H1 (cell line): ENCODE results near the gene PIK3R3. TPM values are rescaled to one million over a fixed set of nuclear protein-coding genes. Genes with fewer than 3 reads are reported as not detected.

Source experiments
- CTCF ChIA-PET: fragments of 300-600 bp; sonication (Branson Sonifier 250); formaldehyde crosslinking; loops from one replicate; lab custom pipeline; 2021; ENCODE audit not compliant: partially characterized antibody; lab: Charles Lee
- POLR2A ChIA-PET: fragments of 300-600 bp; sonication (Branson Sonifier 250); formaldehyde crosslinking; loops from one replicate; lab custom pipeline; 2021; ENCODE audit warnings: inconsistent platforms; ENCODE audit not compliant: partially characterized antibody; lab: Charles Lee
- DNase-seq, 2 experiments: peaks; one replicate each; pipeline versions ENCODE4 v3.0.0 to v3.0.0-alpha.2; 2010 to 2022; ENCODE audit warnings: low spot score in 2 of 2, low read depth in 1 of 2, mixed read lengths in 1 of 2
- FAIRE-seq: peaks from 2 replicates; lab custom pipeline; 2011; peaks lifted over from hg19 to GRCh38; lab: Jason Lieb, UNC
- H2AFZ ChIP-seq: 2 replicates; pipeline ENCODE4 v1.8.1; 2012; ENCODE audit warnings: low read length, inconsistent platforms
- H2AK5ac ChIP-seq: 2 replicates; pipeline ENCODE4 v1.6.1; 2013; ENCODE audit warnings: low read depth, low read length
- H2BK120ac ChIP-seq: replicated peaks from 2 replicates; pipeline ENCODE3; 2013; ENCODE audit warnings: low read depth, low read length, inconsistent platforms
- H2BK12ac ChIP-seq: 2 replicates; pipeline ENCODE4 v1.6.1; 2013; ENCODE audit warnings: low read depth, low read length
- H2BK15ac ChIP-seq: 2 replicates; pipeline ENCODE4 v1.6.1; 2013; ENCODE audit warnings: low read length
- H2BK20ac ChIP-seq: 2 replicates; pipeline ENCODE4 v1.6.1; 2013; ENCODE audit warnings: low read length
- H2BK5ac ChIP-seq: 2 replicates; pipeline ENCODE4 v1.6.1; 2013; ENCODE audit warnings: low read depth, low read length
- H3K14ac ChIP-seq: 2 replicates; pipeline ENCODE4 v1.6.1; 2013; ENCODE audit warnings: inconsistent platforms; ENCODE audit not compliant: insufficient read length
- H3K18ac ChIP-seq: 2 replicates; pipeline ENCODE4 v1.6.1; 2013; ENCODE audit warnings: low read length; ENCODE audit errors: extremely low read depth
- H3K23ac ChIP-seq: 2 replicates; pipeline ENCODE4 v1.6.1; 2013; ENCODE audit warnings: inconsistent platforms; ENCODE audit not compliant: insufficient read length
- H3K23me2 ChIP-seq: 2 replicates; pipeline ENCODE4 v1.6.1; 2013; ENCODE audit warnings: low read depth, low read length
- H3K27ac ChIP-seq: 2 replicates; pipeline ENCODE4 v1.6.1; 2011; ENCODE audit warnings: low read depth, low read length, inconsistent platforms
- H3K27me3 ChIP-seq, 4 experiments: replicated peaks in 1 of 4; 1 replicate in 1 of 4; 2 replicates in 3 of 4; pipeline versions ENCODE4 v1.6.1 to v1.8.1; 2011 to 2013; ENCODE audit warnings: low read length in 3 of 4, mild to moderate bottlenecking in 3 of 4, inconsistent platforms in 2 of 4, mixed read lengths in 2 of 4, moderate library complexity in 1 of 4; ENCODE audit not compliant: control insufficient read depth in 3 of 4, insufficient read depth in 3 of 4; ENCODE audit errors: extremely low read depth in 1 of 4
- H3K36me3 ChIP-seq, 4 experiments: 2 replicates each; pipeline versions ENCODE4 v1.6.1 to v1.8.1; 2011 to 2013; ENCODE audit warnings: mild to moderate bottlenecking in 4 of 4, low read length in 3 of 4, moderate library complexity in 2 of 4, control low read depth in 1 of 4, inconsistent platforms in 1 of 4; ENCODE audit not compliant: insufficient read depth in 4 of 4, control insufficient read depth in 2 of 4
- H3K4ac ChIP-seq: replicated peaks from 2 replicates; pipeline ENCODE3; 2013; ENCODE audit warnings: low read length, low read depth, mixed read lengths, inconsistent platforms; ENCODE audit not compliant: insufficient read length
- H3K4me1 ChIP-seq, 4 experiments: replicated peaks in 1 of 4; 1 replicate in 1 of 4; 2 replicates in 3 of 4; pipeline versions ENCODE4 v1.6.1 to v1.8.1; 2011 to 2013; ENCODE audit warnings: low read length in 3 of 4, inconsistent platforms in 2 of 4, mixed read lengths in 1 of 4; ENCODE audit not compliant: insufficient read depth in 4 of 4, control insufficient read depth in 3 of 4
- H3K4me2 ChIP-seq, 2 experiments: 2 replicates each; pipeline versions ENCODE4 v1.6.1 to v1.8.1; 2011 to 2013; ENCODE audit warnings: low read depth in 2 of 2, low read length in 2 of 2, control low read depth in 1 of 2, inconsistent platforms in 1 of 2, mild to moderate bottlenecking in 1 of 2; ENCODE audit not compliant: insufficient read depth in 1 of 2
- H3K4me3 ChIP-seq, 4 experiments: fragments of 200-600, 300-600 bp in 1 of 4; sonication (generic), shearing (Covaris generic), sonication (Bioruptor Twin) in 1 of 4; 2 replicates each; pipeline versions ENCODE4 v1.5.1 to v1.8.1; 2011 to 2016; ENCODE audit warnings: low read length in 4 of 4, low read depth in 3 of 4, control low read depth in 2 of 4, inconsistent platforms in 2 of 4, mild to moderate bottlenecking in 2 of 4, mixed read lengths in 1 of 4, moderate library complexity in 1 of 4; ENCODE audit not compliant: insufficient read depth in 2 of 4; ENCODE audit errors: extremely low read depth in 1 of 4
- H3K56ac ChIP-seq: replicated peaks from 2 replicates; pipeline ENCODE3; 2013; ENCODE audit warnings: low read depth, mild to moderate bottlenecking, mixed read lengths, low read length, inconsistent platforms; ENCODE audit not compliant: insufficient read length
- H3K79me1 ChIP-seq: 2 replicates; pipeline ENCODE4 v1.6.1; 2013; ENCODE audit warnings: low read depth, low read length, control low read depth
- H3K79me2 ChIP-seq, 2 experiments: 2 replicates each; pipeline versions ENCODE4 v1.6.1 to v1.8.1; 2012 to 2013; ENCODE audit warnings: low read length in 2 of 2, mild to moderate bottlenecking in 2 of 2, inconsistent platforms in 1 of 2; ENCODE audit not compliant: insufficient read depth in 2 of 2, control insufficient read depth in 1 of 2
- H3K9ac ChIP-seq, 4 experiments: replicated peaks in 1 of 4; 1 replicate in 1 of 4; 2 replicates in 3 of 4; pipeline versions ENCODE4 v1.6.1 to v1.8.1; 2011 to 2013; ENCODE audit warnings: low read depth in 3 of 4, low read length in 3 of 4, control low read depth in 2 of 4, mild to moderate bottlenecking in 2 of 4, moderate library complexity in 2 of 4, inconsistent platforms in 1 of 4; ENCODE audit errors: extremely low read depth in 1 of 4
- H3K9me3 ChIP-seq, 2 experiments: 2 replicates each; pipeline versions ENCODE4 v1.6.1 to v1.8.1; 2012 to 2013; ENCODE audit warnings: mild to moderate bottlenecking in 2 of 2, moderate library complexity in 2 of 2, control low read depth in 1 of 2, inconsistent platforms in 1 of 2, low read depth in 1 of 2, low read length in 1 of 2, mixed read lengths in 1 of 2; ENCODE audit not compliant: insufficient read depth in 2 of 2
- H4K20me1 ChIP-seq, 2 experiments: replicated peaks in 1 of 2; 2 replicates each; pipeline versions ENCODE3 to v1.8.1; 2011 to 2013; ENCODE audit warnings: inconsistent platforms in 2 of 2, low read length in 2 of 2, mild to moderate bottlenecking in 1 of 2; ENCODE audit not compliant: insufficient read depth in 2 of 2, control insufficient read depth in 1 of 2
- H4K5ac ChIP-seq: 2 replicates; pipeline ENCODE4 v1.6.1; 2013; ENCODE audit warnings: low read length, low read depth, mixed read lengths, inconsistent platforms; ENCODE audit not compliant: insufficient read length
- H4K8ac ChIP-seq: 2 replicates; pipeline ENCODE4 v1.8.0; 2013; ENCODE audit warnings: mild to moderate bottlenecking, moderate library complexity, low read length, inconsistent platforms; ENCODE audit not compliant: insufficient read depth; ENCODE audit errors: extremely low read depth
- H4K91ac ChIP-seq: replicated peaks from 2 replicates; pipeline ENCODE3; 2013; ENCODE audit warnings: low read length, mixed read lengths, inconsistent platforms; ENCODE audit not compliant: insufficient read length
- BACH1 ChIP-seq: IDR thresholded peaks from 2 replicates; pipeline ENCODE4 v1.6.1; 2012; ENCODE audit warnings: low read length, improper control_type of control experiment
- CHD1 ChIP-seq: IDR thresholded peaks from 2 replicates; pipeline ENCODE4 v1.6.1; 2012; ENCODE audit warnings: low read depth, low read length, improper control_type of control experiment
- CTCF ChIP-seq, 3 experiments: IDR thresholded peaks; 1 replicate in 2 of 3; 2 replicates in 1 of 3; pipeline versions ENCODE4 v1.5.1 to v1.6.1; 2011; ENCODE audit warnings: low read length in 3 of 3, mild to moderate bottlenecking in 3 of 3, inconsistent platforms in 2 of 3, low read depth in 1 of 3, moderate library complexity in 1 of 3; ENCODE audit not compliant: insufficient read depth in 1 of 3; ENCODE audit errors: control extremely low read depth in 1 of 3
- HDAC6 ChIP-seq: IDR thresholded peaks from one replicate; pipeline ENCODE4 v1.7.1; 2012; ENCODE audit warnings: low read depth, mild to moderate bottlenecking, inconsistent platforms, low read length, moderate library complexity
- KDM1A ChIP-seq: fragments of 200-600, 300-600 bp; sonication (generic); IDR thresholded peaks from 2 replicates; pipeline ENCODE4 v1.7.1; 2016; ENCODE audit warnings: mild to moderate bottlenecking, low read length, borderline replicate concordance
- NRF1 ChIP-seq: IDR thresholded peaks from 2 replicates; pipeline ENCODE4 v1.6.1; 2011; ENCODE audit warnings: mild to moderate bottlenecking, low read depth, low read length, improper control_type of control experiment
- SAP30 ChIP-seq: fragments of 300-600 bp; sonication (generic); IDR thresholded peaks from 2 replicates; pipeline ENCODE4 v1.7.1; 2012; ENCODE audit warnings: low read length, moderate library complexity, mild to moderate bottlenecking, inconsistent platforms; ENCODE audit not compliant: insufficient read depth, insufficient replicate concordance
- SIRT6 ChIP-seq: IDR thresholded peaks from one replicate; pipeline ENCODE4 v1.7.1; 2012; ENCODE audit warnings: low read length, inconsistent platforms
- SIX5 ChIP-seq: IDR thresholded peaks from 2 replicates; pipeline ENCODE4 v1.6.1; 2011; ENCODE audit warnings: mild to moderate bottlenecking, low read depth, low read length
- SP1 ChIP-seq: IDR thresholded peaks from 2 replicates; pipeline ENCODE4 v1.6.1; 2011; ENCODE audit warnings: low read depth, low read length
- SUZ12 ChIP-seq: fragments of 200-600 bp; sonication (generic); IDR thresholded peaks from 2 replicates; pipeline ENCODE4 v1.6.1; 2012; ENCODE audit warnings: mild to moderate bottlenecking, inconsistent platforms, low read length, moderate library complexity, mixed read lengths
- TAF1 ChIP-seq: IDR thresholded peaks from 2 replicates; pipeline ENCODE4 v1.6.1; 2011; ENCODE audit warnings: mild to moderate bottlenecking, low read depth, low read length
- TEAD4 ChIP-seq: IDR thresholded peaks from 2 replicates; pipeline ENCODE4 v1.6.1; 2012; ENCODE audit warnings: low read depth, low read length, inconsistent platforms, mixed read lengths
- WGBS, 2 experiments: shearing (Covaris generic) in 1 of 2; methylation state at CpG; one replicate each; pipeline versions ENCODE4 v1.1.6 to v1.1.7; 2013 to 2015; ENCODE audit warnings: low lambda C conversion rate in 2 of 2, mixed read lengths in 2 of 2, inconsistent platforms in 1 of 2, low coverage in 1 of 2, missing lambda C conversion rate in 1 of 2; ENCODE audit not compliant: insufficient replicate concordance in 2 of 2, insufficient coverage in 1 of 2, insufficient read length in 1 of 2; ENCODE audit errors: extremely low coverage in 1 of 2, missing lambda C conversion rate in 1 of 2; 5-methylcytosine and 5-hydroxymethylcytosine counted together
- polyA plus RNA-seq, 7 experiments: library from polyadenylated mRNA; depleted of rRNA in 3 of 7; stranded (reverse) in 5 of 7; unstranded in 2 of 7; fragments of >200 nt in 5 of 7; fragments of 200-250 nt in 2 of 7; gene quantifications; 1 replicate in 5 of 7; 2 replicates in 1 of 7; 4 replicates in 1 of 7; pipeline versions ENCODE4 v1.2.1 to v1.2.3, GENCODE V29; 2011 to 2013; ENCODE audit warnings: missing spikeins in 2 of 7, mixed read lengths in 2 of 7
- total RNA-seq: library from RNA; stranded (reverse); fragmentation: NEBNext Ultra II Directional; extraction: Animal tissue kit (Norgen Biotek cat#: 25700); gene quantifications from 2 replicates; pipeline ENCODE4 v1.2.1, GENCODE V29; 2021

Gene PIK3R3
- total and polyA plus RNA-seq, 2 of the 8 experiments (the other 6 are each of a cell fraction or from before 2014, with no cell fraction given): 5.3 to 13.6 TPM

GRCh38 chr1:46004492-46004891 lies 127.9 kb downstream of the PIK3R3 start:
- H3K36me3 ChIP-seq: peaks cover 4 to 19% (median 13%) of the 10 kb centered on the region in 4 experiments; a peak in 7 of 8 replicates
- TF ChIP-seq SAP30 (no peak), TEAD4 (no peak), KDM1A (no peak), SP1 (no peak), CHD1 (no peak), BACH1 (no peak), SIX5 (no peak), TAF1 (no peak), SIRT6 (no peak), SUZ12 (no peak), CTCF (IDR thresholded peaks at IDR 0.05; ENCODE audit: control extremely low read depth in 1 of 3, insufficient read depth in 1 of 3, low read depth in 1 of 3, low read length in 3 of 3) (no peak), NRF1 (no peak), HDAC6 (no peak)

More at GRCh38 chr1:46004492-46004891, 127.9 kb downstream of the PIK3R3 start:
- no peak overlapping the region for H3K4me2 ChIP-seq
- no peak overlapping the region for H3K9ac ChIP-seq
- no peak overlapping the region for H4K8ac ChIP-seq
- H4K20me1 ChIP-seq: no peaks in the 10 kb centered on the region
- H3K9me3 ChIP-seq: no peaks in the 10 kb centered on the region
- no peak overlapping the region for H2BK15ac ChIP-seq
- CTCF ChIA-PET: interaction anchor here (0.8 kb wide), 1 partner anchor 28 kb away, joined by 3 read pairs; no protein-coding TSS in a partner anchor
- DNase-seq (no peak), FAIRE-seq (no peak)
- H3K23me2 ChIP-seq: no peaks in the 10 kb centered on the region
- no peaks in the 10 kb centered on the region for H3K27me3 ChIP-seq
- H3K4me1 ChIP-seq: peaks cover 0 to 5% (median 0%) of the 10 kb centered on the region in 4 experiments; a peak in 1 of 7 replicates
- H2AFZ ChIP-seq: no peak overlapping the region
- no peaks in the 10 kb centered on the region for H3K79me1 ChIP-seq
- H4K91ac ChIP-seq: no peak overlapping the region
- H3K23ac ChIP-seq: no peak overlapping the region
- no peak overlapping the region for H2BK20ac ChIP-seq
- no peaks in the 10 kb centered on the region for H3K79me2 ChIP-seq
- no peak overlapping the region for H3K56ac ChIP-seq
- H2BK120ac ChIP-seq: no peak overlapping the region
- POLR2A ChIA-PET: no interaction called here
- WGBS, 2 experiments: 87% methylated on average over 1 of the region's 1 CpG; no CpG with 5 or more reads in 1 of the 2 experiments
- H4K5ac ChIP-seq: no peak overlapping the region
- H3K4me3 ChIP-seq: no peak overlapping the region
- no peak overlapping the region for H3K4ac ChIP-seq
- H2AK5ac ChIP-seq: no peak overlapping the region
- no peak overlapping the region for H2BK12ac ChIP-seq
- H3K18ac ChIP-seq: no peak overlapping the region
- no peak overlapping the region for H3K27ac ChIP-seq
- H3K14ac ChIP-seq: no peak overlapping the region
- H2BK5ac ChIP-seq: no peak overlapping the region
